K562 (cell line): ENCODE measurements around the gene C21orf58. TPM values are rescaled to one million over a fixed set of nuclear protein-coding genes. Genes with fewer than 3 reads are reported as not detected.

ENCODE experiments used
- BDP1 ChIP-seq: IDR thresholded peaks from 3 replicates; pipeline ENCODE4 v1.6.1; 2011; ENCODE audit not compliant: insufficient read length, insufficient read depth
- ETV5 ChIP-seq: sonication (generic); formaldehyde crosslinking; IDR thresholded peaks from 2 replicates; pipeline ENCODE4 v1.4.0; 2020; ENCODE audit warnings: low read depth, mild to moderate bottlenecking, missing genetic modification reagents
- MTF1 ChIP-seq: fragments of 250-450 bp; sonication (Bioruptor Pico); IDR thresholded peaks from 2 replicates; pipeline ENCODE4 v1.9.0; 2021; ENCODE audit warnings: moderate library complexity, mild to moderate bottlenecking, inconsistent platforms, borderline replicate concordance
- NCOA6 ChIP-seq: fragments of 450-650 bp; IDR thresholded peaks from 2 replicates; pipeline ENCODE4 v1.6.1; 2017; ENCODE audit warnings: mild to moderate bottlenecking
- PTRF ChIP-seq: fragments of 450-650 bp; IDR thresholded peaks from 2 replicates; pipeline ENCODE4 v1.6.1; 2016; ENCODE audit warnings: mild to moderate bottlenecking, missing genetic modification characterization, missing compliant biosample characterization
- RBM39 ChIP-seq: fragments of 200-400 bp; formaldehyde crosslinking; optimal IDR thresholded peaks from 2 replicates; pipeline ENCODE3; 2018; ENCODE audit warnings: low read depth, low read length
- U2AF1 ChIP-seq: fragments of 200-400 bp; formaldehyde crosslinking; optimal IDR thresholded peaks from 2 replicates; pipeline ENCODE3; 2017; ENCODE audit warnings: mild to moderate bottlenecking, low read depth, low read length, moderate library complexity
- ZNF347 ChIP-seq: fragments of 450-650 bp; formaldehyde crosslinking; IDR thresholded peaks from 2 replicates; pipeline ENCODE4 v1.4.0; 2020; ENCODE audit warnings: low read depth, mild to moderate bottlenecking, moderate library complexity
- ZNF507 ChIP-seq: conservative IDR thresholded peaks from 2 replicates; pipeline ENCODE4 v1.6.1; 2017; ENCODE audit warnings: missing genetic modification characterization, missing compliant biosample characterization
- polyA plus RNA-seq, 8 experiments: library from polyadenylated mRNA; depleted of rRNA in 4 of 8; stranded (reverse) in 5 of 8; unstranded in 3 of 8; fragments of >200 nt; fragmentation: Nextera tagmentation in 2 of 8; fragmentation: Illumina TruSeq in 1 of 8; extraction: Ambion mirVana in 2 of 8; extraction: Trizol in 1 of 8; gene quantifications; 2 replicates each; pipeline versions ENCODE4 v1.2.1 to v1.2.3, GENCODE V29; 2011 to 2014; ENCODE audit warnings: inconsistent platforms in 1 of 8, missing spikeins in 1 of 8
- total RNA-seq, 7 experiments: library from RNA; depleted of rRNA in 6 of 7; stranded (reverse); fragments of >200 nt in 6 of 7; fragmentation: Illumina TruSeq in 2 of 7; extraction: Trizol in 2 of 7; gene quantifications; 2 replicates each; pipeline versions ENCODE4 v1.2.1 to v1.2.3, GENCODE V29; 2011 to 2021; ENCODE audit warnings: low replicate concordance in 1 of 7
- TF ChIP-seq, protein P1 (sequence below): fragments of 450-650 bp; formaldehyde crosslinking; conservative IDR thresholded peaks from 2 replicates; pipeline ENCODE4 v1.4.0; 2022; ENCODE audit warnings: mild to moderate bottlenecking, missing genetic modification characterization
- TF ChIP-seq, protein P2 (sequence below): fragments of 450-650 bp; IDR thresholded peaks from 2 replicates; pipeline ENCODE4 v1.6.1; 2017; ENCODE audit warnings: mild to moderate bottlenecking, moderate library complexity
- TF ChIP-seq, protein P3 (sequence below): fragments of 250-450 bp; sonication (Bioruptor Pico); IDR thresholded peaks from 2 replicates; pipeline ENCODE4 v1.8.0; 2022; ENCODE audit warnings: moderate library complexity, mild to moderate bottlenecking, inconsistent platforms
- TF ChIP-seq, protein P4 (sequence below): sonication (generic); formaldehyde crosslinking; IDR thresholded peaks from 2 replicates; pipeline ENCODE4 v1.4.0; 2020; ENCODE audit warnings: mild to moderate bottlenecking, missing genetic modification reagents
- TF ChIP-seq, protein P5 (sequence below): fragments of 250-450 bp; sonication (Bioruptor Pico); IDR thresholded peaks from 2 replicates; pipeline ENCODE4 v1.5.0; 2021; ENCODE audit warnings: mild to moderate bottlenecking, borderline replicate concordance

C21orf58 gene
- total and polyA plus RNA-seq, 9 of the 15 experiments (the other 6 are each of a cell fraction or from before 2014, with no cell fraction given): 1.2 to 30.5 (median 12.4) TPM

DNA sequence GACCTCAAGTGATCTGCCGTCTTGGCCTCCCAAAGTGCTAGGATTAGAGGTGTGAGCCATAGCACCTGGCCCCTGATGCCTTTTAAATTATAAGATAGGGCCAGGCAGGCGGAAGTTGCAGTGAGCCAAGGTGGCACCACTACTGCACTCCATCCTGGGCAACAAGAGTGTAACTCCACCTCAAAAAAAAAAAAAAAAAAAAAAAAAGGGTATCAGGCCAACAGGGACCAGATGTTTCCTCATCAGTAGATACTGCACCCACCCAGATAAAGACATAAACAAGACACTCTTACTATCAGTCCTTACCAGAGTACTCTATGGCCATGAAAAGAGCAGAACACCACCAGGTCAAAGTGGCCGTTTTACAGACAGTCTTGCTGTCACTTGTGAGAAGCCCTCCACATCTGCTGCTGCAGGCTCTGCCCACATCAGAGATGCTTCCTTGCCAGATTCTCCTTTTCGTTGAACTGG is 3.3 kb downstream of the C21orf58 start (continued):
- TF ChIP-seq, protein P1, sequence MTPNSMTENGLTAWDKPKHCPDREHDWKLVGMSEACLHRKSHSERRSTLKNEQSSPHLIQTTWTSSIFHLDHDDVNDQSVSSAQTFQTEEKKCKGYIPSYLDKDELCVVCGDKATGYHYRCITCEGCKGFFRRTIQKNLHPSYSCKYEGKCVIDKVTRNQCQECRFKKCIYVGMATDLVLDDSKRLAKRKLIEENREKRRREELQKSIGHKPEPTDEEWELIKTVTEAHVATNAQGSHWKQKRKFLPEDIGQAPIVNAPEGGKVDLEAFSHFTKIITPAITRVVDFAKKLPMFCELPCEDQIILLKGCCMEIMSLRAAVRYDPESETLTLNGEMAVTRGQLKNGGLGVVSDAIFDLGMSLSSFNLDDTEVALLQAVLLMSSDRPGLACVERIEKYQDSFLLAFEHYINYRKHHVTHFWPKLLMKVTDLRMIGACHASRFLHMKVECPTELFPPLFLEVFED (CRISPR knock-in tag): 0 out of 2 replicates have a peak, but pooled peaks have one; percentile 52
- TF ChIP-seq, protein P2, sequence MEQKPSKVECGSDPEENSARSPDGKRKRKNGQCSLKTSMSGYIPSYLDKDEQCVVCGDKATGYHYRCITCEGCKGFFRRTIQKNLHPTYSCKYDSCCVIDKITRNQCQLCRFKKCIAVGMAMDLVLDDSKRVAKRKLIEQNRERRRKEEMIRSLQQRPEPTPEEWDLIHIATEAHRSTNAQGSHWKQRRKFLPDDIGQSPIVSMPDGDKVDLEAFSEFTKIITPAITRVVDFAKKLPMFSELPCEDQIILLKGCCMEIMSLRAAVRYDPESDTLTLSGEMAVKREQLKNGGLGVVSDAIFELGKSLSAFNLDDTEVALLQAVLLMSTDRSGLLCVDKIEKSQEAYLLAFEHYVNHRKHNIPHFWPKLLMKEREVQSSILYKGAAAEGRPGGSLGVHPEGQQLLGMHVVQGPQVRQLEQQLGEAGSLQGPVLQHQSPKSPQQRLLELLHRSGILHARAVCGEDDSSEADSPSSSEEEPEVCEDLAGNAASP: no peak
- no peak for TF ChIP-seq U2AF1
- no peak for TF ChIP-seq PTRF
- TF ChIP-seq, protein P3, sequence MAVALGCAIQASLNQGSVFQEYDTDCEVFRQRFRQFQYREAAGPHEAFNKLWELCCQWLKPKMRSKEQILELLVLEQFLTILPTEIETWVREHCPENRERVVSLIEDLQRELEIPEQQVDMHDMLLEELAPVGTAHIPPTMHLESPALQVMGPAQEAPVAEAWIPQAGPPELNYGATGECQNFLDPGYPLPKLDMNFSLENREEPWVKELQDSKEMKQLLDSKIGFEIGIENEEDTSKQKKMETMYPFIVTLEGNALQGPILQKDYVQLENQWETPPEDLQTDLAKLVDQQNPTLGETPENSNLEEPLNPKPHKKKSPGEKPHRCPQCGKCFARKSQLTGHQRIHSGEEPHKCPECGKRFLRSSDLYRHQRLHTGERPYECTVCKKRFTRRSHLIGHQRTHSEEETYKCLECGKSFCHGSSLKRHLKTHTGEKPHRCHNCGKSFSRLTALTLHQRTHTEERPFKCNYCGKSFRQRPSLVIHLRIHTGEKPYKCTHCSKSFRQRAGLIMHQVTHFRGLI: no peak; the same call in 1 of the 2 replicates
- TF ChIP-seq ZNF507 (tag): no peak
- TF ChIP-seq RBM39: no peak
- TF ChIP-seq ZNF347 (CRISPR knock-in tag): no peak
- TF ChIP-seq ETV5 (CRISPR knock-in tag): peak; percentile 47; the same call in 1 of the 2 replicates
- no peak for TF ChIP-seq BDP1
- no peak for TF ChIP-seq NCOA6
- TF ChIP-seq, protein P4, sequence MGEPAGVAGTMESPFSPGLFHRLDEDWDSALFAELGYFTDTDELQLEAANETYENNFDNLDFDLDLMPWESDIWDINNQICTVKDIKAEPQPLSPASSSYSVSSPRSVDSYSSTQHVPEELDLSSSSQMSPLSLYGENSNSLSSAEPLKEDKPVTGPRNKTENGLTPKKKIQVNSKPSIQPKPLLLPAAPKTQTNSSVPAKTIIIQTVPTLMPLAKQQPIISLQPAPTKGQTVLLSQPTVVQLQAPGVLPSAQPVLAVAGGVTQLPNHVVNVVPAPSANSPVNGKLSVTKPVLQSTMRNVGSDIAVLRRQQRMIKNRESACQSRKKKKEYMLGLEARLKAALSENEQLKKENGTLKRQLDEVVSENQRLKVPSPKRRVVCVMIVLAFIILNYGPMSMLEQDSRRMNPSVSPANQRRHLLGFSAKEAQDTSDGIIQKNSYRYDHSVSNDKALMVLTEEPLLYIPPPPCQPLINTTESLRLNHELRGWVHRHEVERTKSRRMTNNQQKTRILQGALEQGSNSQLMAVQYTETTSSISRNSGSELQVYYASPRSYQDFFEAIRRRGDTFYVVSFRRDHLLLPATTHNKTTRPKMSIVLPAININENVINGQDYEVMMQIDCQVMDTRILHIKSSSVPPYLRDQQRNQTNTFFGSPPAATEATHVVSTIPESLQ: no peak
- TF ChIP-seq, protein P5, sequence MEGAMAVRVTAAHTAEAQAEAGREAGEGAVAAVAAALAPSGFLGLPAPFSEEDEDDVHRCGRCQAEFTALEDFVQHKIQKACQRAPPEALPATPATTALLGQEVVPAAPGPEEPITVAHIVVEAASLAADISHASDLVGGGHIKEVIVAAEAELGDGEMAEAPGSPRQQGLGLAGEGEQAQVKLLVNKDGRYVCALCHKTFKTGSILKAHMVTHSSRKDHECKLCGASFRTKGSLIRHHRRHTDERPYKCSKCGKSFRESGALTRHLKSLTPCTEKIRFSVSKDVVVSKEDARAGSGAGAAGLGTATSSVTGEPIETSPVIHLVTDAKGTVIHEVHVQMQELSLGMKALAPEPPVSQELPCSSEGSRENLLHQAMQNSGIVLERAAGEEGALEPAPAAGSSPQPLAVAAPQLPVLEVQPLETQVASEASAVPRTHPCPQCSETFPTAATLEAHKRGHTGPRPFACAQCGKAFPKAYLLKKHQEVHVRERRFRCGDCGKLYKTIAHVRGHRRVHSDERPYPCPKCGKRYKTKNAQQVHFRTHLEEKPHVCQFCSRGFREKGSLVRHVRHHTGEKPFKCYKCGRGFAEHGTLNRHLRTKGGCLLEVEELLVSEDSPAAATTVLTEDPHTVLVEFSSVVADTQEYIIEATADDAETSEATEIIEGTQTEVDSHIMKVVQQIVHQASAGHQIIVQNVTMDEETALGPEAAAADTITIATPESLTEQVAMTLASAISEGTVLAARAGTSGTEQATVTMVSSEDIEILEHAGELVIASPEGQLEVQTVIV (CRISPR knock-in tag): no peak
- no peak for TF ChIP-seq MTF1 (CRISPR knock-in tag)
